Nephron (organoid): Measurements from ENCODE around the gene ABCA12.

Experiments
- H3K27ac Mint-ChIP-seq, 3 experiments: 2 replicates each; pipeline ENCODE4 v1.8.0; 2020; ENCODE audit warnings: mixed read lengths in 3 of 3, mild to moderate bottlenecking in 2 of 3, moderate library complexity in 1 of 3
- H3K27me3 Mint-ChIP-seq: 2 replicates; pipeline ENCODE4 v1.8.0; 2021; ENCODE audit warnings: low read depth, mild to moderate bottlenecking, moderate library complexity, mixed read lengths
- H3K36me3 Mint-ChIP-seq: 2 replicates; pipeline ENCODE4 v1.8.0; 2020; ENCODE audit warnings: low read depth, mixed read lengths
- H3K4me1 Mint-ChIP-seq: 2 replicates; pipeline ENCODE4 v1.8.0; 2020; ENCODE audit warnings: mixed read lengths
- H3K4me3 Mint-ChIP-seq, 3 experiments: 2 replicates each; pipeline ENCODE4 v1.8.0; 2020; ENCODE audit warnings: mild to moderate bottlenecking in 3 of 3, mixed read lengths in 3 of 3, moderate library complexity in 2 of 3
- H3K9me3 Mint-ChIP-seq: 2 replicates; pipeline ENCODE4 v1.8.0; 2020; ENCODE audit warnings: mixed read lengths
- TF ChIP-seq, protein P1 (sequence below), 3 experiments: fragments of 200-600 bp; sonication (generic); IDR thresholded peaks; one replicate each; pipeline ENCODE4 v1.5.0; 2021; ENCODE audit warnings: antibody characterized with exemption in 3 of 3; ENCODE audit not compliant: unreplicated experiment in 3 of 3

Gene ABCA12

DNA sequence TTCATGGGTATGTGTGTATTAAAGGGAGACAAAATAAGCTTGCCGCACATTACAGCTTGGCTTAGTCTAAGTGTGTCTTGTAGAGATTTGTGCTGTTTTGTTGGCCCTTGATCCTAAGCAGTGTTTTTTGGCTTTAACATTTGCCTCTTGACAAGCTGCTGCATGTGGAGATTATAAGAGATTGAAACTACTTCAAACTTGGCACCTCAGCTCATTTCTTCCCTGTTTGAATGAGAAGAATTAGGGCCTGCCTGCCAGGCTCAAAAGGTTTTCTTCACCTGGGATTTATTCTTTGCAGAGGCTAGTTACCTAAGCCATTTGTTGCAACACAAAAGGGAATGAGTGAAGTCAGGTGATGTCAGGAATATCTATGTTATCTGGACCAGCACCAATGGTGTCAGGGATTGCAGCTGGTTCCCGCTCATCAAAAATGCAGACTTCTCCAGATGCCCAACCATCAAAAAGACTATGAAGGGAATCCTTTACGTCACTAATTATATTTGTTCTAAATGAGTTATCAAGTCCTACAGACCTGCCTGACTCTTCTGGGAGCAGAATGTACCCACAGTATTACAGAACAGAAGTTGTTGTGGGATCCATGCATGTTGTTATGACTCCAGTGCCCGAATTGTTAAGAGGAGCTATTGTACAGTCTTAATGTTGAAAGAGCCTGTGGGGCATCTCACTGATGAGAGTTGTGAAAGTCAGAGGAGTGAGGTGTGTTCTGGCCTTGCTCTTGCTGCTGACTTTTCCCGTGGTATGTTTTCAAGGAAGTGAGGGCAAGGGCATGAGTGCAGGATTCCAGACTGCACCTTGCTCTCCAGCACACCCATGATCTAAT lies 31.0 kb downstream of the ABCA12 start:
- H3K9me3 Mint-ChIP-seq, result no peaks in the 10 kb centered on the region

DNA sequence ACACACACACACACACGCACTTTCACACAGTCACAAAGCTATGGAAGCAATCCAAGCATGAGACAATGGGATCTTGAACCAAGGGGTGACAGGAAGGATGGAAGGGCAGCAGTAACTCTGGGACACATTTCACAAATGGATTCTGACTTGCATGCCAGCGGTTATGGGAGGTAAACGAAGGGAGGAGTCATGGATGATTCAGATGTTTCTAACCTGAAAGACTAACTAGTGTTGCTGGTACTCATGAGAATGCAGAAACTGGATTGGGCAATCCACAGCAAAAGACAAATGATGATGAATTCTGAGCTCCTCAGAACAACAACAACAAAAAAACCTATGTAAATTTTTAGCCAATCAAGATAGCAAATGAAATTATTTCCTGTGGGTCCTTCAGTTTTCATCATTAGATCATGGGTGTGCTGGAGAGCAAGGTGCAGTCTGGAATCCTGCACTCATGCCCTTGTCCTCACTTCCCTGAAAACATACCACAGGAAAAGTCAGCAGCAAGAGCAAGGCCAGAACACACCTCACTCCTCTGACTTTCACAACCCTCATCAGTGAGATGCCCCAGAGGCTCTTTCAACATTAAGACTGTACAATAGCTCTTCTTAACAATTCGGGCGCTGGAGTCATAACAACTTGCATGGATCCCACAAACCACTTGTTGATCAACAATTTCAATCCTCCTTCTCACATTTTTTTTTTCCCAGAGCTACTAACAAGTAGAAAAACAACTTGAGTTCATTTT lies 32.6 kb downstream of the ABCA12 start:
- Mint-ChIP-seq H3K27me3 (peaks cover 9% of the 10 kb centered on the region), H3K4me3 (no peak overlapping the region), H3K4me1 (no peaks in the 10 kb centered on the region), H3K27ac (no peak overlapping the region), H3K9me3 (no peaks in the 10 kb centered on the region), H3K36me3 (no peaks in the 10 kb centered on the region)
- TF ChIP-seq, protein P1, sequence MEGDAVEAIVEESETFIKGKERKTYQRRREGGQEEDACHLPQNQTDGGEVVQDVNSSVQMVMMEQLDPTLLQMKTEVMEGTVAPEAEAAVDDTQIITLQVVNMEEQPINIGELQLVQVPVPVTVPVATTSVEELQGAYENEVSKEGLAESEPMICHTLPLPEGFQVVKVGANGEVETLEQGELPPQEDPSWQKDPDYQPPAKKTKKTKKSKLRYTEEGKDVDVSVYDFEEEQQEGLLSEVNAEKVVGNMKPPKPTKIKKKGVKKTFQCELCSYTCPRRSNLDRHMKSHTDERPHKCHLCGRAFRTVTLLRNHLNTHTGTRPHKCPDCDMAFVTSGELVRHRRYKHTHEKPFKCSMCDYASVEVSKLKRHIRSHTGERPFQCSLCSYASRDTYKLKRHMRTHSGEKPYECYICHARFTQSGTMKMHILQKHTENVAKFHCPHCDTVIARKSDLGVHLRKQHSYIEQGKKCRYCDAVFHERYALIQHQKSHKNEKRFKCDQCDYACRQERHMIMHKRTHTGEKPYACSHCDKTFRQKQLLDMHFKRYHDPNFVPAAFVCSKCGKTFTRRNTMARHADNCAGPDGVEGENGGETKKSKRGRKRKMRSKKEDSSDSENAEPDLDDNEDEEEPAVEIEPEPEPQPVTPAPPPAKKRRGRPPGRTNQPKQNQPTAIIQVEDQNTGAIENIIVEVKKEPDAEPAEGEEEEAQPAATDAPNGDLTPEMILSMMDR (IDR thresholded peaks at IDR 0.05; ENCODE audit: unreplicated experiment in 3 of 3), result no peak

More for the DNA sequence above, 31.0 kb downstream of the ABCA12 start:
- H3K27ac Mint-ChIP-seq, result no peak overlapping the region
- H3K4me3 Mint-ChIP-seq, result no peak overlapping the region
- TF ChIP-seq, protein P1 (IDR thresholded peaks at IDR 0.05; ENCODE audit: unreplicated experiment in 3 of 3), result no peak
- no peaks in the 10 kb centered on the region for H3K36me3 Mint-ChIP-seq
- peaks cover 9% of the 10 kb centered on the region for H3K27me3 Mint-ChIP-seq
- no peaks in the 10 kb centered on the region for H3K4me1 Mint-ChIP-seq

DNA sequence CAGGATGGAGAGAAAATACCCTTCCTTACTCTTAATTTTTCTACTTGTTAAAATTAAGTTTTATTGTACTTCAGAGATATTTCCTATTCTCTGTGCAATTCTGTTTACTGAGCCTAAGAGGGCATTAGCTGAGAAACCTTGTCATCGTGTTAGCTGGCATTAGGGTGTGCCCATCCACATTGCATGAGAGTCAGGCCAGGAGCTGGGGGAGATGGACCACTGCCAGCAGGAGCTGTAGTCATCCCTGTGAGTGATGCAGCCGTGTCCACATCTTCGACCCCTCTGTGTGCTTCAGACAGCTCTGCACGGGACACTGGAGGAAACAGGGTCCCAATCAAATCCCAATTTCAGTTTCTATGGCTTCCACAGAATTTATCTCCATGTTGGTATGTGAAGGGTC lies 34.2 kb downstream of the ABCA12 start:
- Mint-ChIP-seq H3K9me3 (no peaks in the 10 kb centered on the region), H3K4me1 (no peaks in the 10 kb centered on the region), H3K27ac (no peak overlapping the region), H3K36me3 (no peaks in the 10 kb centered on the region), H3K27me3 (peaks cover 9% of the 10 kb centered on the region), H3K4me3 (no peak overlapping the region)
- TF ChIP-seq, protein P1 (IDR thresholded peaks at IDR 0.05; ENCODE audit: unreplicated experiment in 3 of 3), result no peak

DNA sequence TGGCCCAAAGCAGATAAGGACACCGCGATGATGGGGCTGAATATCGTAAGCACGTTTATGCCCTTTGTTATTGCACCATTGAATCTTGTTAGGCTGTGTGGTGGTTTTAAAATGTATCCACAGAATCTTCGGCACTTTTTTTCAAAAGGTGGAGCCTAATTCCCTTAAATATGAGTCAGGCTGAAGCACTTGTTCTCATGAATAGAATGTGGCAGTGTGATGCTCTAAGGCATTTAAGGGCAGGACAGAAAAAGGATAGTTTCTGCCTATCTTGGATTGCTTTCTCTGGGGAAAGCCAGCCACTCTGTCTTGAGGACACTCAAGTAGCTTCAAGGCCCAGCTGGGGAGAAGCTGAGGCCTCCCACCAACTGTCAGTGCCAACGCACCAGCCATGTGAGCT lies 39.6 kb downstream of the ABCA12 start:
- TF ChIP-seq, protein P1 (IDR thresholded peaks at IDR 0.05; ENCODE audit: unreplicated experiment in 3 of 3), result no peak
- Mint-ChIP-seq H3K4me3 (no peak overlapping the region), H3K27me3 (peaks cover 4% of the 10 kb centered on the region), H3K36me3 (no peaks in the 10 kb centered on the region), H3K27ac (no peak overlapping the region), H3K9me3 (no peaks in the 10 kb centered on the region), H3K4me1 (no peaks in the 10 kb centered on the region)

DNA sequence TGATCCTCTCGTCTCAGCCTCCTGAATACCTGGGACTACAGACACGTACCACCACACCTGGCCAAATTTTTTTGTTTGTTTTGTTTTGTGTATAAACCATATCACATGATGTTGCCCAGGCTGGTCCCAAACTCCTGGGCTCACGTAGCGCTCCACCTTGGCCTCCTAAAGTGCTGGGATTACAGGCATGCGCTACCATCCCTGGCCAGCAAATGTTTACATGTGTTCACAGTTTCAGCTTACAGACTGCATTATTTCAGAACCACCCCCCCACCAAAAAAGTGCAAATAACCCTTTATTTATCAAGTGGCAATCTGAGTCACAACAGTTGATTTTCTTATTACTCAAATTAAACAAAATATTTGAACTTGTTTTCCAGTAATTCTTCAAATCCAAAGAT lies 54.3 kb downstream of the ABCA12 start:
- H3K36me3 Mint-ChIP-seq, result no peaks in the 10 kb centered on the region
- H3K4me1 Mint-ChIP-seq, result no peaks in the 10 kb centered on the region
- H3K9me3 Mint-ChIP-seq, result no peaks in the 10 kb centered on the region

More for the DNA sequence above, 54.3 kb downstream of the ABCA12 start:
- Mint-ChIP-seq H3K27me3 (peaks cover 4% of the 10 kb centered on the region), H3K27ac (no peak overlapping the region), H3K4me3 (no peak overlapping the region)
- TF ChIP-seq, protein P1 (IDR thresholded peaks at IDR 0.05; ENCODE audit: unreplicated experiment in 3 of 3), result no peak
